ENCODE results near the gene ORC4.

The ORC4 gene

GRCh38 chr2:148020111-148021058, at the start of gene ORC4:
Gene ORC4, minus strand, starts transcription at chr2:148020737. Its CDS starts 44,779 bp downstream, at chr2:147975958.
- peak; percentile 100 for FAIRE-seq
- peak; percentile 79 for DNase-seq (ENCODE audit: extremely low spot score, insufficient read length, low read depth)

- FAIRE-seq (no peak), DNase-seq (ENCODE audit: extremely low spot score, insufficient read length, low read depth) (no peak)
Observed at GRCh38 chr2:148067801-148068200, 47.3 kb upstream of the ORC4 start.

- FAIRE-seq (no peak), DNase-seq (ENCODE audit: extremely low spot score, insufficient read length, low read depth) (no peak)
Observed at GRCh38 chr2:148065936-148066335, 45.4 kb upstream of the ORC4 start.

GRCh38 chr2:148063633-148064032, 43.1 kb upstream of the ORC4 start:
- FAIRE-seq (no peak), DNase-seq (ENCODE audit: extremely low spot score, insufficient read length, low read depth) (no peak)

- FAIRE-seq (no peak), DNase-seq (ENCODE audit: extremely low spot score, insufficient read length, low read depth) (no peak)
Observed at GRCh38 chr2:148058641-148059040, 38.1 kb upstream of the ORC4 start.

- DNase-seq (ENCODE audit: extremely low spot score, insufficient read length, low read depth) (no peak), FAIRE-seq (no peak)
Observed at GRCh38 chr2:148052687-148053086, 32.1 kb upstream of the ORC4 start.

- DNase-seq (ENCODE audit: extremely low spot score, insufficient read length, low read depth) (no peak), FAIRE-seq (no peak)
Observed at GRCh38 chr2:148049284-148049683, 28.7 kb upstream of the ORC4 start.

GRCh38 chr2:148048475-148049221, 28.1 kb upstream of the ORC4 start:
- FAIRE-seq: peak; percentile 92
- no peak for DNase-seq (ENCODE audit: extremely low spot score, insufficient read length, low read depth)

- no peak for DNase-seq (ENCODE audit: extremely low spot score, insufficient read length, low read depth)
- FAIRE-seq: no peak
Observed at GRCh38 chr2:148046802-148047201, 26.3 kb upstream of the ORC4 start.

GRCh38 chr2:148044322-148044721, 23.8 kb upstream of the ORC4 start:
- DNase-seq (ENCODE audit: extremely low spot score, insufficient read length, low read depth) (no peak), FAIRE-seq (peak; percentile 26)

GRCh38 chr2:148042219-148042618, 21.7 kb upstream of the ORC4 start:
- no peak for DNase-seq (ENCODE audit: extremely low spot score, insufficient read length, low read depth)
- peak; percentile 60 for FAIRE-seq

GRCh38 chr2:148039783-148040182, 19.2 kb upstream of the ORC4 start:
- FAIRE-seq (no peak), DNase-seq (ENCODE audit: extremely low spot score, insufficient read length, low read depth) (no peak)

- FAIRE-seq: no peak
Observed at GRCh38 chr2:148032215-148032614, 11.7 kb upstream of the ORC4 start.

GRCh38 chr2:148031152-148031551, 10.6 kb upstream of the ORC4 start:
- no peak for FAIRE-seq

More at GRCh38 chr2:148032215-148032614, 11.7 kb upstream of the ORC4 start:
- DNase-seq (ENCODE audit: extremely low spot score, insufficient read length, low read depth): no peak

GRCh38 chr2:148028781-148029180, 8.2 kb upstream of the ORC4 start:
- no peak for FAIRE-seq
- DNase-seq (ENCODE audit: extremely low spot score, insufficient read length, low read depth): no peak

More at GRCh38 chr2:148031152-148031551, 10.6 kb upstream of the ORC4 start:
- DNase-seq (ENCODE audit: extremely low spot score, insufficient read length, low read depth): no peak

GRCh38 chr2:148027822-148028221, 7.3 kb upstream of the ORC4 start:
- DNase-seq (ENCODE audit: extremely low spot score, insufficient read length, low read depth): no peak
- no peak for FAIRE-seq

- FAIRE-seq (no peak), DNase-seq (ENCODE audit: extremely low spot score, insufficient read length, low read depth) (no peak)
Observed at GRCh38 chr2:148026573-148026972, 6.0 kb upstream of the ORC4 start.

GRCh38 chr2:148023861-148024260, 3.3 kb upstream of the ORC4 start:
- DNase-seq (ENCODE audit: extremely low spot score, insufficient read length, low read depth) (no peak), FAIRE-seq (peak; percentile 72)

- FAIRE-seq (no peak), DNase-seq (ENCODE audit: extremely low spot score, insufficient read length, low read depth) (no peak)
Observed at GRCh38 chr2:148022882-148023281, 2.3 kb upstream of the ORC4 start.

GRCh38 chr2:148022351-148022750, 1.8 kb upstream of the ORC4 start:
- FAIRE-seq (no peak), DNase-seq (ENCODE audit: extremely low spot score, insufficient read length, low read depth) (no peak)

- no peak for DNase-seq (ENCODE audit: extremely low spot score, insufficient read length, low read depth)
- peak; percentile 59 for FAIRE-seq
Observed at GRCh38 chr2:148021886-148022285, 1.3 kb upstream of the ORC4 start.

Measured in GM18507 (cell line).